ENCODE data around the gene MIA.
"Not testable (repeated sequence)": the region's sequence is repeated elsewhere in the genome, so short reads cannot be mapped to it uniquely, and the experiment has no call there.

DNA sequence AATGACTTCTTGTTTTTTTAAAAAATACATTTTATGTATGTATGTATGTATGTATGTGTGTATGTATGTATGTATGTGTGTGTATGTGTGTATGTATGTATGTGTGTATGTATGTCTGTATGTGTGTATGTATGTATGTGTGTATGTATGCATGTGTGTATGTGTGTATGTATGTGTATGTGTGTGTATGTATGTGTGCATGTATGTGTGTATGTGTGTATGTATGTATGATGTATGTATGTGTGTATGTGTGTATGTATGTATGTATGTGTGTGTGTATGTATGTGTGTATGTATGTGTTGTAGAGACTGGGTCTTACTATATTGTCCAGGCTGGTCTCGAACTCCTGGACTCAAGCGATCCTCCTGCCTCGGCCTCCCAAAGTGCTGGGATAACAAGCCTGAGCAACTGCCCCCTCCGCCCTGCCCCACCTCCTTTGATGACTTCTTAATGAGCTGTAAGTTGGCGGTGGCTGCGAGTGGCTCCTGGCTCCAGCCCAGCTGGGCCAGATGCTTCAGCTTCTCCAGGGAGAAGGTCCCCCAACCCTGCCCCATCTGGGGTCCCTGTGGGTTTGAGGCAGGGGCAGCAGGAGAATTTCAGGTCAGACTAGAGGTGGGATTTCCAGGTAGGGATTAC lies 50.3 kb downstream of the MIA start:
- not testable (repeated sequence) for TF ChIP-seq EZH2 (IDR thresholded peaks at IDR 0.05; ENCODE audit: low read depth, low read length, severe bottlenecking); CBX5 (IDR thresholded peaks at IDR 0.05; ENCODE audit: low read depth, low read length); YY1 (IDR thresholded peaks at IDR 0.05; ENCODE audit: low read depth, low read length); CEBPB (IDR thresholded peaks at IDR 0.05; ENCODE audit: low read depth, low read length); SIX5 (IDR thresholded peaks at IDR 0.05; ENCODE audit: low read depth, low read length); FOSL1 (IDR thresholded peaks at IDR 0.05; ENCODE audit: insufficient read depth, low read depth, low read length)
- TF ChIP-seq, protein P1, sequence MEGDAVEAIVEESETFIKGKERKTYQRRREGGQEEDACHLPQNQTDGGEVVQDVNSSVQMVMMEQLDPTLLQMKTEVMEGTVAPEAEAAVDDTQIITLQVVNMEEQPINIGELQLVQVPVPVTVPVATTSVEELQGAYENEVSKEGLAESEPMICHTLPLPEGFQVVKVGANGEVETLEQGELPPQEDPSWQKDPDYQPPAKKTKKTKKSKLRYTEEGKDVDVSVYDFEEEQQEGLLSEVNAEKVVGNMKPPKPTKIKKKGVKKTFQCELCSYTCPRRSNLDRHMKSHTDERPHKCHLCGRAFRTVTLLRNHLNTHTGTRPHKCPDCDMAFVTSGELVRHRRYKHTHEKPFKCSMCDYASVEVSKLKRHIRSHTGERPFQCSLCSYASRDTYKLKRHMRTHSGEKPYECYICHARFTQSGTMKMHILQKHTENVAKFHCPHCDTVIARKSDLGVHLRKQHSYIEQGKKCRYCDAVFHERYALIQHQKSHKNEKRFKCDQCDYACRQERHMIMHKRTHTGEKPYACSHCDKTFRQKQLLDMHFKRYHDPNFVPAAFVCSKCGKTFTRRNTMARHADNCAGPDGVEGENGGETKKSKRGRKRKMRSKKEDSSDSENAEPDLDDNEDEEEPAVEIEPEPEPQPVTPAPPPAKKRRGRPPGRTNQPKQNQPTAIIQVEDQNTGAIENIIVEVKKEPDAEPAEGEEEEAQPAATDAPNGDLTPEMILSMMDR (IDR thresholded peaks at IDR 0.05; ENCODE audit: control extremely low read depth in 1 of 3, insufficient read depth in 1 of 3, low read depth in 1 of 3, low read length in 3 of 3), result not testable (repeated sequence)

All from H1 (cell line).